Nephron progenitor cell (in vitro differentiated cells): Measurements from ENCODE around the gene APOBR.
"Not testable (repeated sequence)": the region's sequence is repeated elsewhere in the genome, so short reads cannot be mapped to it uniquely, and the experiment has no call there.

Experiments
- DNase-seq: peaks from one replicate; pipeline ENCODE4 v3.0.0; 2021
- H3K27ac Mint-ChIP-seq: 2 replicates; pipeline ENCODE4 v1.8.0; 2021; ENCODE audit warnings: mild to moderate bottlenecking, moderate library complexity, mixed read lengths
- H3K27me3 Mint-ChIP-seq: 2 replicates; pipeline ENCODE4 v1.8.0; 2021; ENCODE audit warnings: mild to moderate bottlenecking, low read depth, mixed read lengths; ENCODE audit not compliant: poor library complexity
- H3K36me3 Mint-ChIP-seq: 2 replicates; pipeline ENCODE4 v1.8.0; 2021; ENCODE audit warnings: low read depth, mixed read lengths
- H3K4me1 Mint-ChIP-seq: 2 replicates; pipeline ENCODE4 v1.8.0; 2021; ENCODE audit warnings: mixed read lengths
- H3K4me3 Mint-ChIP-seq: 2 replicates; pipeline ENCODE4 v1.8.0; 2021; ENCODE audit warnings: mild to moderate bottlenecking, moderate library complexity, mixed read lengths
- H3K9me3 Mint-ChIP-seq: 2 replicates; pipeline ENCODE4 v1.8.0; 2021; ENCODE audit warnings: mild to moderate bottlenecking, moderate library complexity, mixed read lengths
- CTCF ChIP-seq: fragments of 200-600 bp; sonication (generic); IDR thresholded peaks from 2 replicates; pipeline ENCODE4 v1.5.0; 2021; ENCODE audit warnings: antibody characterized with exemption

The APOBR gene

GRCh38 chr16:28544998-28545397 is 50.6 kb downstream of the APOBR start:
- Mint-ChIP-seq H3K4me3 (no peak overlapping the region), H3K4me1 (peaks cover 22% of the 10 kb centered on the region), H3K27me3 (peaks cover 21% of the 10 kb centered on the region), H3K9me3 (no peaks in the 10 kb centered on the region), H3K36me3 (no peaks in the 10 kb centered on the region), H3K27ac (no peak overlapping the region)
- DNase-seq = no peak
- TF ChIP-seq CTCF = no peak

- peaks cover 22% of the 10 kb centered on the region for H3K4me1 Mint-ChIP-seq
- H3K9me3 Mint-ChIP-seq, H3K36me3 Mint-ChIP-seq, DNase-seq, H3K4me3 Mint-ChIP-seq, H3K27ac Mint-ChIP-seq: not testable (repeated sequence)
- peaks cover 21% of the 10 kb centered on the region for H3K27me3 Mint-ChIP-seq
Measured at GRCh38 chr16:28545964-28546363, 51.5 kb downstream of the APOBR start.

GRCh38 chr16:28546626-28547025 is 52.2 kb downstream of the APOBR start:
- peaks cover 22% of the 10 kb centered on the region for H3K4me1 Mint-ChIP-seq
- no peak for TF ChIP-seq CTCF
- H3K27me3 Mint-ChIP-seq = peaks cover 14% of the 10 kb centered on the region
- H3K9me3 Mint-ChIP-seq = no peaks in the 10 kb centered on the region
- H3K36me3 Mint-ChIP-seq = no peaks in the 10 kb centered on the region
- no peak overlapping the region for H3K4me3 Mint-ChIP-seq
- no peak overlapping the region for H3K27ac Mint-ChIP-seq
- DNase-seq = no peak

DNA sequence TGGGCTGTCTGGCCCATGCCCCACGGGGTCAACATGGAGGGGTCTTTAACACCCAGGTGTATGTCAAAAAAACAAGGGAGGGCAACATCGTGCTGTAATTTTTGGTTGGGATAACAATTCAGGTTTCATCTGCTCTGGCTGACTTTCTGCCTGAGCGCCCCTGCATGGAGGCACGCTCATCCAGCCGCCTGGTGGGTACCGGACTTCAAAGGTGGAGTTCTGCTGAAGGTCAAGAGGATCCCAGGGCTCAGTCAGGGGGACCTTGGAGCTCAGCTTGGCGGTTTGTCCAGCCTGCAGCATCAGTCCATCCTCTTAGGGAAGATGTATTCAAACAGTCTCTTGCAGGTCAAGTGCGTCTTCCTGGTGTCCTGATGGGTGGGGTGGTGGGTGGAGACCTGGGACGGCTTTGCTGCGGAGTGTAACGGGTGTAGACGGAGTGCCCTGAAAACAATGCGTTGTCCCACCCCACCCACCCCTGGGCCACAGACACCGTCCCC is 53.9 kb downstream of the APOBR start:
- TF ChIP-seq CTCF = no peak
- Mint-ChIP-seq H3K9me3 (no peaks in the 10 kb centered on the region), H3K27ac (no peak overlapping the region), H3K4me1 (peaks cover 12% of the 10 kb centered on the region), H3K36me3 (no peaks in the 10 kb centered on the region), H3K4me3 (no peak overlapping the region), H3K27me3 (peaks cover 13% of the 10 kb centered on the region)
- DNase-seq = no peak
